Measurements from ENCODE around the gene RAB3A. TPM values are rescaled to one million over a fixed set of nuclear protein-coding genes. Genes with fewer than 3 reads are reported as not detected.

The RAB3A gene
- total RNA-seq, 1 experiment from 2014 or later, result 1.9 TPM

DNA sequence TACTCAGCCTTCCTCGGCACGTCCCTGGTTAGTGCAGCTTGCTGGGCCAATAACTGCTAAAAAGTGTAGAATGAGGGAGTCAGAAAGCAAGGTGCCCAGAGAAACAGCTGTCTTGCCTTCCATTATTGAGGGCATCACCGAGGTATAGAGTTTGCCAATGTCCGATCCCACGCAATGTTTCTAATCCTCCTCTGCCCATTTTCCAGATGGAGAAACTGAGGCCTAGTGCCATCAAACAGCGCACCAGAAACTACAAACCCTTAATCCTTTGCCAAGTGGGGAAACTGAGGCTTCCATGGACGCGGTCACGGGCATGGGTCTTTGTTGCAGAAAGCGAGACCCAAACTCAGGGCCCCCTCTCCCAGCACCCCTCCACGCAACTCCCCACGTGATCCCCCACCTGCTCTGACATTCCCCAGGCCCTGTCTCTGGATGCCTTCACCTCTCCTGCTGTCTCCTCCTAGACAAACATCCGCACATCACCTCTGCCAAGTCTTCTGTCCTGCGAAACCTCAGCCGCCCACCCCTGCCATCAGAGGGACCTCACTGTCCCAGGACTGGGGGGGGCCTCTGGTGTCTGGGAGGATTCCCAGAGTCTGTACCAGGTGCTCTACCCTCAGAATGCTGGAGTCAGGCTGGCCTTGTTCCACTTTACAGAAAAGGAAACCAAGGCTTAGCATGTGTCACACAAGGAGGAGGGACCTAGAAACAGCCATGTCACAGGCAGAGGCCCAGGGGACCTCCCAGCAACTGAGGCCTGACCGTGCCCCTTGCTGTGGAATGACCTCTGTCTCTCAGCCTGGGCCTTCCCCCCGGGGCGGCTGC, 23.3 kb upstream of the RAB3A start:
- no peak for TF ChIP-seq CTCF (IDR thresholded peaks at IDR 0.05; ENCODE audit: unreplicated experiment)
- no peaks in the 10 kb centered on the region for H3K9me3 Mint-ChIP-seq (ENCODE audit: low read depth, unreplicated experiment)
- DNase-seq, result no peak
- H3K36me3 Mint-ChIP-seq (ENCODE audit: insufficient read depth, unreplicated experiment), result peaks cover 24% of the 10 kb centered on the region
- no TSS peak for BruUV-seq (replicated peaks)
- CTCF ChIA-PET, result no interaction called here
- H3K4me1 Mint-ChIP-seq (ENCODE audit: low read depth, unreplicated experiment), result peaks cover 22% of the 10 kb centered on the region
- no peak overlapping the region for H3K4me3 Mint-ChIP-seq (ENCODE audit: low read depth, unreplicated experiment)
- intact Hi-C loops (cut with micrococcal nuclease; ENCODE audit: unreplicated experiment), result no loop called here
- H3K27ac Mint-ChIP-seq (ENCODE audit: unreplicated experiment), result no peak overlapping the region
- peaks cover 56% of the 10 kb centered on the region for H3K27me3 Mint-ChIP-seq (ENCODE audit: unreplicated experiment)

GRCh38 chr19:18225702-18226468, 22.0 kb upstream of the RAB3A start, which contains the start of gene PDE4C:
TSS of gene PDE4C (minus strand) at chr19:18226438. CDS start at chr19:18226415, 23 bp downstream.
- intact Hi-C loops (cut with micrococcal nuclease; ENCODE audit: unreplicated experiment), result no loop called here
- DNase-seq, result no peak
- Mint-ChIP-seq H3K4me3 (ENCODE audit: low read depth, unreplicated experiment) (no peak within 1 kb of the TSS), H3K9me3 (ENCODE audit: low read depth, unreplicated experiment) (no peaks in the 10 kb centered on the region), H3K27me3 (ENCODE audit: unreplicated experiment) (peaks cover 54% of the 10 kb centered on the region), H3K36me3 (ENCODE audit: insufficient read depth, unreplicated experiment) (peaks cover 20% of the 10 kb centered on the region), H3K4me1 (ENCODE audit: low read depth, unreplicated experiment) (peaks cover 16% of the 10 kb centered on the region), H3K27ac (ENCODE audit: unreplicated experiment) (no peak within 1 kb of the TSS)
- no peak for TF ChIP-seq CTCF (IDR thresholded peaks at IDR 0.05; ENCODE audit: unreplicated experiment)
- CTCF ChIA-PET, result no interaction called here
- no TSS peak for BruUV-seq (replicated peaks)

DNA sequence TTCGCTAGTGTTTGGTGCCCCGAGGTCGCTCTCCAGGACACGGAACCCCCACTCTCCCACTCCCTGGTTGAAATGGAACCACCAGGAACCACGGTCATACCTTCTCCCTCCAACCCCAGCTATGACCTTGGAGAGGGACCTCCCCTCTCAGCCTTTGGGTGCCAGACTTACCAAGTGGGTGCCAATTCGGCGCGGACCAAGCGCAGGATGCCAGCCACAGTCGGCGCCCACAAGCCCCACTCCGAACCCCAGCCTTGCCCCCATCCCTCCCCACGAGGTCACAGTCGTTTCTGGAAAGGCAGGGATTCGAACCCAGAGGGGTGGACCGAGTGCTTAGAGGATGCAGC, 21.5 kb upstream of the RAB3A start:
- H3K27ac Mint-ChIP-seq (ENCODE audit: unreplicated experiment), result no peak overlapping the region
- TF ChIP-seq CTCF (IDR thresholded peaks at IDR 0.05; ENCODE audit: unreplicated experiment), result no peak
- DNase-seq, result no peak
- H3K27me3 Mint-ChIP-seq (ENCODE audit: unreplicated experiment), result peaks cover 54% of the 10 kb centered on the region
- H3K9me3 Mint-ChIP-seq (ENCODE audit: low read depth, unreplicated experiment), result no peaks in the 10 kb centered on the region
- no TSS peak for BruUV-seq (replicated peaks)
- no peak overlapping the region for H3K4me3 Mint-ChIP-seq (ENCODE audit: low read depth, unreplicated experiment)
- H3K4me1 Mint-ChIP-seq (ENCODE audit: low read depth, unreplicated experiment), result peaks cover 10% of the 10 kb centered on the region
- intact Hi-C loops (cut with micrococcal nuclease; ENCODE audit: unreplicated experiment), result no loop called here
- CTCF ChIA-PET, result interaction anchor here (1.3 kb wide), 1 partner anchor 30 kb away, joined by 5 read pairs; a partner anchor contains a TSS
- H3K36me3 Mint-ChIP-seq (ENCODE audit: insufficient read depth, unreplicated experiment), result peaks cover 20% of the 10 kb centered on the region

- CTCF ChIA-PET, result interaction anchor here (0.6 to 1.3 kb wide), 7 partner anchors 8 to 55 kb away, joined by 3 to 10 read pairs (median 4); partner anchors contain the start of gene MPV17L2
- H3K4me1 Mint-ChIP-seq (ENCODE audit: low read depth, unreplicated experiment), result peaks cover 8% of the 10 kb centered on the region
- TF ChIP-seq CTCF (IDR thresholded peaks at IDR 0.05; ENCODE audit: unreplicated experiment), result no peak
- H3K36me3 Mint-ChIP-seq (ENCODE audit: insufficient read depth, unreplicated experiment), result peaks cover 17% of the 10 kb centered on the region
- intact Hi-C loops (cut with micrococcal nuclease; ENCODE audit: unreplicated experiment), result no loop called here
- BruUV-seq (replicated peaks), result no TSS peak
- peak; percentile 94 for DNase-seq
- peak overlapping the region; percentile 45 for H3K27ac Mint-ChIP-seq (ENCODE audit: unreplicated experiment)
- peak overlapping the region; percentile 79 for H3K4me3 Mint-ChIP-seq (ENCODE audit: low read depth, unreplicated experiment)
- H3K27me3 Mint-ChIP-seq (ENCODE audit: unreplicated experiment), result peaks cover 54% of the 10 kb centered on the region
- H3K9me3 Mint-ChIP-seq (ENCODE audit: low read depth, unreplicated experiment), result no peaks in the 10 kb centered on the region
These were observed 20.9 kb upstream of the RAB3A start for GRCh38 chr19:18224525-18225354.
